Spleen (tissue), 11 donors: ENCODE results near the gene TRIM74. TPM values are rescaled to one million over a fixed set of nuclear protein-coding genes. Genes with fewer than 3 reads are reported as not detected.
"Not testable (repeated sequence)": the region's sequence is repeated elsewhere in the genome, so short reads cannot be mapped to it uniquely, and the experiment has no call there.

Experiments used
- DNase-seq: peaks from one replicate; pipeline ENCODE4 v3.0.0-alpha.2; 2020
- H3K27ac ChIP-seq, 8 donors: fragments of 200-600 bp; sonication (generic) in 7 of 8; 1 replicate in 4 of 8; 2 replicates in 4 of 8; pipeline versions ENCODE4 v1.5.0 to v1.8.0; 2016 to 2021; ENCODE audit warnings: inconsistent platforms in 4 of 8, mild to moderate bottlenecking in 4 of 8, moderate library complexity in 1 of 8
- H3K27me3 ChIP-seq, 7 donors: fragments of 200-600 bp; sonication (generic) in 6 of 7; replicated peaks in 1 of 7; 1 replicate in 4 of 7; 2 replicates in 3 of 7; pipeline versions ENCODE4 v1.5.0 to v1.8.0; 2016 to 2021; ENCODE audit warnings: inconsistent platforms in 3 of 7, mild to moderate bottlenecking in 1 of 7
- H3K36me3 ChIP-seq, 6 donors: fragments of 200-600 bp; sonication (generic) in 5 of 6; 1 replicate in 4 of 6; 2 replicates in 2 of 6; pipeline versions ENCODE4 v1.5.0 to v1.8.0; 2016 to 2021; ENCODE audit warnings: inconsistent platforms in 2 of 6
- H3K4me1 ChIP-seq, 6 donors: fragments of 200-600 bp; sonication (generic) in 5 of 6; 1 replicate in 3 of 6; 2 replicates in 3 of 6; pipeline versions ENCODE4 v1.5.0 to v1.8.0; 2016 to 2021; ENCODE audit warnings: inconsistent platforms in 3 of 6
- H3K4me3 ChIP-seq, 8 donors: fragments of 200-600 bp; sonication (generic) in 7 of 8; 1 replicate in 4 of 8; 2 replicates in 4 of 8; pipeline versions ENCODE4 v1.5.0 to v1.8.0; 2016 to 2021; ENCODE audit warnings: inconsistent platforms in 4 of 8, mild to moderate bottlenecking in 4 of 8, moderate library complexity in 2 of 8
- H3K9me3 ChIP-seq, 8 donors: fragments of 200-600 bp; sonication (generic) in 7 of 8; 1 replicate in 4 of 8; 2 replicates in 4 of 8; pipeline versions ENCODE4 v1.5.0 to v1.8.0; 2016 to 2021; ENCODE audit warnings: inconsistent platforms in 4 of 8
- POLR2AphosphoS5 ChIP-seq, 3 donors: sonication (generic); formaldehyde crosslinking; IDR thresholded peaks; one replicate each; pipeline ENCODE4 v1.5.1; 2017; ENCODE audit warnings: antibody characterized with exemption in 3 of 3
- WGBS, 5 donors: extraction: QIAGEN DNeasy Blood & Tissue Kit in 3 of 5; methylation state at CpG; one replicate each; pipeline versions ENCODE4 v1.1.5 to v1.1.7; 2013 to 2018; 5-methylcytosine and 5-hydroxymethylcytosine counted together
- intact Hi-C: fragments of 100-400 bp; cut with DNase I; formaldehyde crosslinking; loops from one replicate; pipeline ENCODE4 v1.15.0; 2023; ENCODE audit warnings: low total_unique reads
- polyA plus RNA-seq, 3 donors: library from polyadenylated mRNA; stranded (reverse); fragments of 200-250 nt; gene quantifications; one replicate each; pipeline ENCODE4 v1.2.1, GENCODE V29; 2013
- total RNA-seq, 7 donors: library from RNA; depleted of rRNA in 3 of 7; stranded (reverse); fragments of >200 nt in 3 of 7; fragmentation: NEBNext Ultra II Directional in 4 of 7; extraction: Animal tissue kit (Norgen Biotek cat#: 25700) in 4 of 7; gene quantifications; one replicate each; pipeline versions ENCODE4 v1.1.0 to v1.2.1, GENCODE V29; 2016 to 2021
- donor health status: healthy with polysubstance abuse.
- donor health status: DM: no; HTN: no; CAD: no; lungs with moderate emphysema.
- donor health status: DM: no; HTN: no; CAD: no.
- donor health status: Bipolar disorder and iron deficiency.
- donor health status: healthy.
- donor health status: DM: no; HTN: no; CAD: no.
- donor health status: DM: yes; HTN: yes; CAD: no.

The TRIM74 gene
- total and polyA plus RNA-seq, 10 donors, result 0.23 to 1.9 (median 1.2) TPM; not detected in 3

- H3K27me3 ChIP-seq, H3K9me3 ChIP-seq, H3K4me1 ChIP-seq, intact Hi-C loops, H3K36me3 ChIP-seq, H3K27ac ChIP-seq, DNase-seq, H3K4me3 ChIP-seq: not testable (repeated sequence)
- WGBS, 5 donors, result 65 to 88% (median 86%) methylated on average over 2 to 4 of the region's 18 CpGs; no CpG with 5 or more reads in 1 of the 5 donors
These were observed 9.2 kb downstream of the TRIM74 start for GRCh38 chr7:72960029-72960428.

- peak overlapping the region in 7 of 8 donors; percentile 32 to 62 (median 42) for H3K4me3 ChIP-seq
- H3K27ac ChIP-seq, result peak overlapping the region in 2 of 8 donors; percentile 49 to 53
- DNase-seq, result peak; percentile 84
- intact Hi-C loops, H3K4me1 ChIP-seq, H3K36me3 ChIP-seq, H3K27me3 ChIP-seq, H3K9me3 ChIP-seq: not testable (repeated sequence)
- 0 to 62% (median 1%) methylated on average over 3 to 12 of the region's 45 CpGs for whole genome bisulfite sequencing, 5 donors
These were observed 14.6 kb downstream of the TRIM74 start for GRCh38 chr7:72954563-72955198.

DNA sequence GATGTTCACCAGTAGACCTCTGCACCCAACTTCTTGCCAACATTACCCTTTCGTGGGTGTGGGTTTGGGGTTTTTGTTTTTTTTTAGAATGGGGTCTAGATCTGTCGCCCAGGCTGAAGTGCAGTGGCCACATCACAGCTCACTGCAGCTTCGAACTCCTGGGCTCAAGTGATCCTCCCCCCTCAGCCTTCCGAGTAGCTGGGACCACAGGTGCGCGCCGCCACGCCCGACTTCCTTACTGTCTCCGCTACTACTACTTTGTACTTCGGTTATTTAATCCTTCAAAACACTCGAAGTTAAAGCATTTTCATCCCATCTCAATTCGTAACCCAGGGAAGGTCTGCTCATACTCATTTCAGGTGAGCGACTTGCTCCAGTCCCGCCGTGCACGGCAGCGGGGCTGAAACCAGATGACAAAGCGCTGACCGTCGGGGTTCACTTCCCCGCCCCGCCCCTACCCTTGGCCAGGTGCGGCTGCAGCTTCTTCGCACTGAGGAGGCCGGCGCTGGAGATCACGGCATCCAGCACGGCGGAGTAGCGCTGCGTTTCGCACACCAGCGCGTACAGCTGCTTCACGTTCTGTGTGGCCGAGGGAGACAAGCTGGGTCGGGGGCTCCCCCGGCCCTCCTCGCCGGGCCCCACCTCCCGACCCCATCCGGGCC is 15.2 kb downstream of the TRIM74 start:
- DNase-seq, intact Hi-C loops, H3K36me3 ChIP-seq, H3K27me3 ChIP-seq, H3K9me3 ChIP-seq, H3K4me1 ChIP-seq: not testable (repeated sequence)
- Histone ChIP-seq H3K4me3 (peak overlapping the region in 7 of 8 donors; percentile 32 to 62 (median 42)), H3K27ac (peak overlapping the region in 2 of 8 donors; percentile 49 to 53)
- 0 to 8% (median 0%) methylated on average over 1 to 4 of the region's 43 CpGs; no CpG with 5 or more reads in 2 of the 5 donors for WGBS, 5 donors

- H3K9me3 ChIP-seq, H3K4me3 ChIP-seq, H3K27me3 ChIP-seq, intact Hi-C loops, H3K27ac ChIP-seq, DNase-seq: not testable (repeated sequence)
- 78% methylated on average over 4 of the region's 6 CpGs; no CpG with 5 or more reads in 4 of the 5 donors for WGBS, 5 donors
- Histone ChIP-seq H3K36me3 (peaks cover 0 to 34% (median 16%) of the 10 kb centered on the region in 6 donors), H3K4me1 (peaks cover 0 to 13% (median 0%) of the 10 kb centered on the region in 6 donors)
These were observed 18.8 kb downstream of the TRIM74 start for GRCh38 chr7:72950432-72950831.

DNA sequence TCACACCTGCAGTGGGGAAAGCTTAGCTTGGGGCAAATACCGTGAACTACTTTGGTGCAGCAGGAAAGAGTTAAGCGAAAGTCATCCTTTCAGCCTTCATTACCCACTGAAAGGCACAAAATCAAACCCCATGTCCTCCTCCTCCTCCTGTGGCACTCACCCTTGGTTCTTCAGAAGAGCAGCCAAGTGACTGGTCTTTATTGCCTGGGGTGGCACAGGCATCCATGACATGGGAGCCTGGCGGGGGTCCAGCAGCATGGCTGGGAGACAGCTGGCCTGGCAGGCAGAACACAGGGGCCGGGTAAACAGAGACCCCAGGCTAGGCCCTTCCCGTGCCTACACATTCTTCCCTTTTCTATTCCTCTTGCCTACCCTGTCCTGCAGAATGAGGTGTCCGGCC is 19.6 kb downstream of the TRIM74 start:
- H3K27me3 ChIP-seq, H3K27ac ChIP-seq, H3K4me3 ChIP-seq, DNase-seq, H3K9me3 ChIP-seq, intact Hi-C loops: not testable (repeated sequence)
- H3K4me1 ChIP-seq, result peaks cover 0 to 14% (median 0%) of the 10 kb centered on the region in 6 donors
- WGBS, 5 donors, result 82 to 98% (median 93%) methylated on average over 2 to 4 of the region's 6 CpGs
- peaks cover 0 to 37% (median 16%) of the 10 kb centered on the region in 6 donors for H3K36me3 ChIP-seq

- H3K4me1 ChIP-seq, result peaks cover 0 to 16% (median 0%) of the 10 kb centered on the region in 6 donors
- H3K27me3 ChIP-seq, H3K9me3 ChIP-seq, DNase-seq, intact Hi-C loops, H3K27ac ChIP-seq, H3K4me3 ChIP-seq: not testable (repeated sequence)
- WGBS, 5 donors, result 72 to 94% (median 86%) methylated on average over 9 of the region's 9 CpGs; no CpG with 5 or more reads in 1 of the 5 donors
- H3K36me3 ChIP-seq, result peaks cover 0 to 37% (median 16%) of the 10 kb centered on the region in 6 donors
These were observed 20.0 kb downstream of the TRIM74 start for GRCh38 chr7:72949276-72949675.

- Histone ChIP-seq H3K4me1 (peaks cover 0 to 16% (median 0%) of the 10 kb centered on the region in 6 donors), H3K36me3 (peaks cover 0 to 41% (median 16%) of the 10 kb centered on the region in 6 donors)
- H3K27ac ChIP-seq, intact Hi-C loops, DNase-seq, H3K4me3 ChIP-seq, H3K27me3 ChIP-seq, H3K9me3 ChIP-seq: not testable (repeated sequence)
- TF ChIP-seq POLR2AphosphoS5 (IDR thresholded peaks at IDR 0.05), result peak in 1 of 3 donors; percentile 12
- 90 to 98% (median 94%) methylated on average over 9 to 20 of the region's 23 CpGs for WGBS, 5 donors
These were observed 20.6 kb downstream of the TRIM74 start for GRCh38 chr7:72948714-72949113.
